Measurements from ENCODE around the gene ISM2.
A peak's percentile ranks its signal among the peaks of the same experiment; 100 is the strongest.

ISM2 gene

DNA sequence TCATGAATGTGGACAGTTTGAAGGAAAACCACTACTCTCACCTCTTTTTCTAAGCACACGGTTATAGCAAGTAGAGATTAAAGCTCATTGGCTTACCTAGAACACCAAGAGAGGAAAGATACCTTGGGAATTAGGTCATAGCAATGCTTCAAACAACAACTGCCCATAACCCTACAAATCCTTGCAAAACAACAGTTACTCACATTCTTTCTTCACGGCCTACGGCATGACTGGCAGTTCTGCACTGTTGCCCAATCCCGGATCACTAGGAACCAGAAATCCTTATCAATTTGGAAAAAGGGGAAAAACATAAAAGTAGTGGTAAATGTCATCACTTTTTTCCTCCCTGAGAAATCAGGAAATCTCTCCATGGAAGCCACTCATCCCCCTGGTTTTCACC is 9.6 kb upstream of the ISM2 start:
- DNase-seq (ENCODE audit: low spot score) = no peak

DNA sequence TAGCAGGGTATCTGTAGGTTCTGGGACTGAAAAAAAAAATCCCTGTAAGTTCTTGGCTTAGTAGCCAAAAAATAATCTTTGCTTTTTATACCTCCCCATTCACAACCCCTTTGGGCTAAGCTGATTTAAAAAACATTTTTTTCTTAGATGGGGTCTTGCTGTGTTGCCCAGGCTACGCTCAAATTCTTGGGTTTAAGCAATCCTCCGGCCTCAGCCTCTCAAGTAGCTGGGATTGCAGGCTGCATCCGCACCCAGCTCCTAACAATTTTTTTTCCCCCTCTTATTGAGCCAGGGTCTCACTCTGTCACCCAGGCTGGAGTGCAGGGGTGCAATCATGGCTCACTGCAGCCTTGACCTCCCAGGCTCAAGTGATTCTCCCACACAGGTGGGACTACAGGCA is 9.1 kb upstream of the ISM2 start:
- DNase-seq (ENCODE audit: low spot score) = no peak

DNA sequence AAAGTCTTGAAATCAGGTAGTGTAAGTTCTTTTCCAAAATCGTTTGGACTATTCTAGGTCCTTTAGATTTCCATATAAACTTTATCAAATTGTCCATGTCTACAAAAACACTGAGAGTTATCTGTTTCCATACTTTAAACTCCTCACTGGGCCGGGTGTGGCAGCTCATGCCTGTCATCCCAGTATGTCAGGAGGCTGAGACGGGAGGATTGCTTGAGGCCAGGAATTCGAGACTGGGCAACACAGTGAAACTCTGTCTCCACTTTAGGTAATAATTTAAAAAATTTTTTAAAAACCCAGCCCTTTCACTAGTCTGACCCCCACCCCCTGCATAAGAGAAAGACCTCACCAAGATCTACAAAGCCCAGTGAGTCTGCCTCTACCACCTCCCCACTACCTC is 6.4 kb upstream of the ISM2 start:
- no peak for DNase-seq (ENCODE audit: low spot score)

DNA sequence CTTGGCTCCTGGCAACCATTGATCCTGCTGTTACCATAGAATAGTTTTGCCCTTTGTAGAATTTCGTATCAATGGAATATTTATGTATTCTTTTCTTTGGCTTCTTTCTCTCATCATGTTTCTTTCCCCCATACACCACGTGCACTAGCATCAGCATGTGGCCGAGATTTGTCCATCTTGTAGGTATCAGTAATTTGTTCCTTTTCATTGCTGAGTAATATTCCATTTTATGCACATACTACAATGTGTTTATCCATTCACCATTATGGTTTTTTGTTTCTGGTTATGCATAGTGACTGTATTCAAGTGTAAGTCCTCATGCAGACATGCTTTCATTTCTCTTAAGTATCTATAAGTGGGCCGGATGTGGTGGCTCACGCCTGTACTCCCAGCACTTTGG is 4.5 kb upstream of the ISM2 start:
- DNase-seq (ENCODE audit: low spot score) = no peak

DNA sequence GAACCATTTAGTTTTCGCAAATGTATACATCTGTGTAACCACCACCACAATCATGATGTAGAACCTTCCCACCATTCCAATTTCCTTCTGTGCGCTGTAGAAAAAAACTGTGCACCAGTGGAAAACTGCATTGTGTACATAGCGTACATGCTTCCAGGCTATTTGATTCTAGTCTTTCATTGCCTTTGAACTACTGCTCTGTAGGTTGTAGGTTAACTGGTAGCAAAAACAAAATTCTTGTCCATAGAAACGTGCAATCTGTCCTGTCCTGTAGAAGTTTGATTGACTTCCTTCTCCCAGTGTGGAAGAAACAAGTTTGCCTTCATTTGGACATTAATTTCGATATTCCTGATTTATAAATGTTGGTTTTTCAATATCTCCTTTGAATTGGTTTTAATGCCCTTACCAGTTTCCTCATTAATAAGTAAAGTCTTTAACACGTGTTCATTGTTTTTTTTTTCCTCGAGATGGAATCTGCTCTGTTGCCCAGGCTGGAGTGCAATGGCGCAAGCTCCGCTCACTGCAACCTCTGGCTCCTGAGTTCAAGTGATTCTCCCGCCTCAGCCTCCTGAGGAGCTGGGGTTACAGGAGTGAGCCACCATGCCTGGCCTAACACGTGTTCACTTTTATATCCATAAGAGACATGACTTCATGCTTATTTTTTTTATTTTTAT is 3.6 kb upstream of the ISM2 start:
- DNase-seq (ENCODE audit: low spot score) = no peak

DNA sequence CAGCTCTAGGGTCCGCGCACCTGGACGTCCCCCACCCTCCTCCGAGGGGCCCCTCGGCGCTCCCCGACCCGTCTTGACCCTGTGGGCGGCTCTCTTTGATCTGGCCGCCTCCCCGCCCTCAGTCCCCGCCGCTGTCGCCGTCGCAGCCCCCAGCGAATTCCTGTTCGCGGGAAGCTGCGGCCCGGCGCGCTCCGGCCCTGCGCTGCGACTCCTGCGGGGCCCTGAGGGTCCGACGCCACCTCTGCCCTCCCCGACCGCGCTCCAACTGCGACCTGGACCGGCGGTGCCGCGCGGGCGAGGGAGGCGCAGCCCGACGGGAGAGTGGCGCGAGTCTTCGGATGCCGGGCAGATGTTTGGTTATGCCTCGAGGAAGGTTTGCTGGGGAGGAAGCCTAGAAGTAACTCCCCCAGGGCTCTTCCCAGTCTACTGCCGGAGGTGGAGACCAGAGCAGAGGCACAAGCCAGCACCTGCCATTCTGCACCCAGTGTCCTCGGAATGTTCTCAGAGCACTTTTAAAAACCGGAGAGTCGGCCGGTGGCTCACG is 440 bp upstream of the ISM2 start:
- peak; percentile 51 for DNase-seq (ENCODE audit: low spot score)

DNA sequence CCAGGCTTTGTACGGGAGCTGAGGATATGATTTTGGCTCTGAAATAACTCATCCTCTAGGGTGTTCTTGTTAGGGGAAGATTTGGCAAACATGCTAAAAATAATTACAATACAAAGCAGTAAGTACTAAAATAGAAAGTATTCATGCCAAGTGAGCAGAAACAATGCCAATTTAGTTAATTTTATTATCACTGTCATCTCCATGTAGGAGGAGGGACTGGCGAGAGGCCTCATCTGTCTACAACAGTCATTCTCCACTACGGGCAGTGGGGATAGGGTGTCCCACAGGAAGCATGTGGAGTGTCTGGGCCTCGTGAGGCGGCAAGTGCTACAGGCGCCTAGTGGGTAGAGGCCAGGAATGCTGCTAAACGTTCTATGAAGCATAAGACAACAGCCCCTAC is 3.3 kb downstream of the ISM2 start:
- DNase-seq (ENCODE audit: low spot score) = no peak

DNA sequence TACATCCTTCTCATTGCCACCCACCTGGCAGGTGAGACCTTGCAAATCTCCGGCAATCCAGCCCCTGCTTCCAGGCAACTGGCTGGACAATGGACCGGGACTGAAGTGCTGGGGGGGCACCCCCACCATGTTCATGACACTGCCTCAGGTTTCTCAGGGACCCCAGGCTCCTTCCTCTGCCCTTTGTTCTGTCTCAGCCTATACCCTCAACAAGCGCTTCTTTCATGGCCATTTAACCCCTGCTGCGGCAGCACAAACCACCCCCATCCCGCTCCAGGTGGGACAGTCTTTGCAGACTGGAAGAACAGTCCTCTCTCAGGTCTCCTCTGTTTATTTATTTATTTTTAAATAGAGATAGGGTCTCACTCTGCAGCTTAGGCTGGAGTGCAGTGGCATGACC is 7.6 kb downstream of the ISM2 start:
- DNase-seq (ENCODE audit: low spot score) = no peak

DNA sequence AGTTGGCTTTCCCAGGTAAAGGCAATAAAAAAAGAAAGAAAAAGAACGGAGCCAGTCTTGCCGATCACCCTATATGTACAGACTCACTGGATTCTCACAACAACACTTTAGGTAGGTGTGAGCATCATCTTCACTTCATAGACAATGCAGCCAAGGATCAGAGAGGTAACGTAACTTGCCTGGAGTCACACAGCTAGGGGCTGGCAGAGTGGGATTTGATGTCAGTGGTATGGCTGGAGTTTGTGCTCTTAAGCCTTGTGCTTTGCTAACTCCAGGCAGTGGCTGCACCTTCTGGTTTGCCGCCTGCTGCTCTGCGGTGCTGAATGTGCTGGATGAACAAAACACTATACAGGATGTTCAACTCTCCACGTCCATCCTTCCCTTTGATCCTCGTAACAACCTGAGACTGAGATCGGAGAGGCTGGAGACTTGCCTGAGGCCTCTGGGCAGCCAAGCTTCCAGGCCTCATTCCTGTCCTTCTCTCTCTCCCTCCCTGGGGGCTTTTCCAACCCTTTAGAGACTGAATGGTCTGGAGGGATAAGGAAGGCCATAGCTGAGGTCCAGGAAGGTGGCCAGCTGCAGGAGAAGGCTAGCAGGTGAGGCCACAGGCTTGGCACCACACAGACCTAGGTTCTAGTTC is 8.1 kb downstream of the ISM2 start:
- DNase-seq (ENCODE audit: low spot score) = no peak

DNA sequence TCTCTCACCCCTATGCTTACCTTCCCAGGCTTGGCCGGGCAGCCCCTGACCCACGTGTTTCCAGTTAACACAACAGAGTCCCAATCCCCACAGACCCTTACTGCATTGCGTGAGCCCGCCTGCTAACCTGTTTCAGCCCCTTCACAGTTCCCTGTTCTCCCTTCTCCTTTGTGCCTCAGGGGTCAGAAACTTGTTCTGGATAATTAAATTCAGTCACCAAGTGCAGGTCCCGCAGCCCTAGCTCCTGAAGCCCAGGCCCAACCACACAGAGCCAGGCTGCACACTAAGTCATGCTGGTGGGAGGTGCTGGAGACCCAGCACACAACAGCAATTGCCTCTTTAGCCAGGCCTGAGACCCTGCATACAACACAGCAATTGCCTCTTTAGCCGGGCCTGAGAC is 9.6 kb downstream of the ISM2 start:
- DNase-seq (ENCODE audit: low spot score) = no peak

DNA sequence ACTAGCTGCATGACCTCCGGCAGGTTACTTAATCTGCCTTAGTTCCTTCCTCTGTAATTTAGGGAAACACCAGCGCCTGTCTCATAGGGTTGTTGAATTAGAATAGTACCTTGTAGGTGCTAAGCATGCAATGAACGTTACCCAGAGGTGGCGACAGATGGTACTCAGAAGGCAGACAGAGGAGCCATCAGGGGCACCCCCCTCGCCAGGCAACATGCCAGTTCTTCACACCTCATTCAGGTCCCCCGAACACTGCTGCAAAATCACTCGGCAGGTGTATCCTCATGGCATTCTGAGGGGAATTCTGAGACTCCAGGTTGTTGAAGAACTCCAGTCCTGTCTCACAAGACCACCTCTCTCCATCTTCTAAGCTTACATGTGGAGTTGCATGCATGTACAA is 10.1 kb downstream of the ISM2 start:
- DNase-seq (ENCODE audit: low spot score) = no peak

DNA sequence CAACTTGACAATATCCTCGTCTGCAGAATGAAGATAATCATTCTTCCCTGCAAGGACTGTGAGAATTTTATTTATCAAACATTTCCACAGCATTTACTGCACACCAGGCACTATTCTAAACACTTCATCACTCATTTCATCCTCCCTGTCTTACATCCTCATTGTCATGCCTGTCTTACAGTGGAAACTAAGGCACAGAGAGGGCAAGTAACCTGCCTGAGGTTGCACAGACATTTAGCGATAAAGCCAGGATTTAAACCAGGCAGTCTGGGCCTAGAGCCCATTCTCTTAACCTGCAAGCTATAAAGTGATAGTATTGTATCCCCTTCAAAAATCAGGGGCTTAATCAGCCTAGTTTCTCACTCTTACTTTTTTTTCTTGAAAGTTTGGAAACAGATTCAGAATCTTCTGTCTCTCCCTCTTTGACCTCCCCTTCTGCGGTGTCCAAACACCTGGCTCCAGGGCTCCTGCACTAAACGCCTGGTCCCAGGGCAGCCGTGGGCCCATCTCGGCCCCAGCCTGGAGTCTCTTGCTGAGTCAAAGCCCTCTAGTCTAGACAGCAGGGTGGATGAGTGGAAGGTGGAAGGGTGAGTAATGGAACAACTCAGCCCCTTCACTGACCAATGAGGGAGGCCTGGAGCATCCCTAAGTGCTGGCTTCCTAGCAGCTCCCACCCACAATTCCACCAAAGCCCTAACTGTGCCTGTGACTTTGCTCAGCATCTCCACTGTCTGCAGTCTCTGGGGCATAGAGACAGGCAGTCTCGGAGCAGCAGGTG is 12.5 kb downstream of the ISM2 start:
- DNase-seq (ENCODE audit: low spot score) = peak; percentile 84

DNA sequence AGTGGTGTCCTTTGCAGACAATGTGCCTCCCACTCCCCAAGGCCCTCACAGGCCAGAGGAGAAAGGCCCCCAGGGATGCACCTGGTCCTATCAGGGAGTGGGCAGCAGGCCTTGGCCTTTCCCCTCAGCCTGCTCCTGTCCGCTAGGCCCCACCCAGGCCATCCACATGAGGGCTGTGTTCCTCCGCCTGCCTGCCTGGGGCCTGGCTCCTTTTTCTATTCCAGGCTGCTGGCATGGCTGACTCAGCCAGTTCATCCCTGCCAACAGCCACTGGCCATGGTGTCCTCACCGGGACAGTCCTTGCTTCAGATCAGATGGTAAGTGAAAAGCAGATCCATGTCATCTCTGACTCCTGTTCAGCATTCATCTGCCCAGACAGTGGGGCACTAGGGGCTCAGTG is 13.4 kb downstream of the ISM2 start:
- peak; percentile 53 for DNase-seq (ENCODE audit: low spot score)

DNA sequence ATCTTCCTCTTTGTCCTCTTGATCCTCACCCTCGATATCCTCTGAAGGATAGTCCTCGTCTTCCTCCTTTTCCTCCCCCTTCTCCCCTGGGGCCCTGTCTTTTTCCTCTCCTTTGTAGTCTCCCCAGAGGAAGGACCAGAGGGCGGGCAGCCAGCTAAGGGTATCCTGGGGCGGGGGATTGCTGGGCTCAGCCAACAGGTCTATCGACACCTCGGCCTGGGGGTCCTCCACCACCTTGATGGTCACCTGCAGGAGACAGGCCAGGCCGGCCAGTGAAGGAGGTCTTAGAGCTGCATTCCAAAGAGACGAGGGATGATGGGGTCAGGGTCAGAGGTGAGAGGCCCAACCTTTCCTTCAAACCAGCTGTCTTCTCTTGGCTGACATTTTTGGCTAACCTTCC is 16.2 kb downstream of the ISM2 start:
- DNase-seq (ENCODE audit: low spot score) = no peak

DNA sequence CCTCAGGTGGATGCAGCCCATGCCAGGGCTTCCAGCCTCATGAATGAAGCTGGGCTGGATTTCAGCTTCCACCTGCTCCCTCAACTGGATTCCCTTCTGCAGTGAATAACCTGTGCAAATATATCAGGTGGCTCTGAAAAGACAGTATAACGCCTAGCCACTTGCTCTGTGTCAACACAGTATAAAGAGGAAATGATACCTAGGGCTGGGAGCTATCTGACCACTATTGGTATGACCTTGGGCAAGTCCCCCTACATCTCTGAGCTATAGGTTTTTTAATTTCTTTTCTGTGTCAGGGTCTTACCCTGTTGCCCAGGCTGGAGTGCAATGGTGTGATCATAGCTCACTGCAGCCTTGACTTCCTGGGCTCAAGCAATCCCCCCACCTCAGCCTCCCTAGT is 19.8 kb downstream of the ISM2 start:
- no peak for DNase-seq (ENCODE audit: low spot score)

DNA sequence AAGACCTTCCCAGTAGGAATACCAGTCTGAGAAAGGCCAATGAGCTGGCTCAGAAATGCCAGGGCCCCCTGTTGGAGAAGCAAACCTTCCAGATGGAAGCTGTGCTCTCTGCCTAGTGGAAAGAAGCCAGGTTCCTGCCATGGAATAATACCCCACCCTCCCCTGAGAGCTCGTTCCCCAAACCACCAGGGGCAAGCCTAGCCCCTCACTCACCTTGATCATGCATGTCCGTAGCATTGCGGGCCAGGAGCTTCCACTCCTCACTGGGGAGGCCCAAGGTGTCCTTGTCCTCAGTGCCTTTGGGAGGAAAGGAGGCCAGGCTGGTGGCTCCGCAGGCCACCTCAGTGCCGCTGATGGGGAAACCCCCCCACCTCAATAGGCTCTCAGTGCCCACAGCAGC is 20.6 kb downstream of the ISM2 start:
- no peak for DNase-seq (ENCODE audit: low spot score)

DNA sequence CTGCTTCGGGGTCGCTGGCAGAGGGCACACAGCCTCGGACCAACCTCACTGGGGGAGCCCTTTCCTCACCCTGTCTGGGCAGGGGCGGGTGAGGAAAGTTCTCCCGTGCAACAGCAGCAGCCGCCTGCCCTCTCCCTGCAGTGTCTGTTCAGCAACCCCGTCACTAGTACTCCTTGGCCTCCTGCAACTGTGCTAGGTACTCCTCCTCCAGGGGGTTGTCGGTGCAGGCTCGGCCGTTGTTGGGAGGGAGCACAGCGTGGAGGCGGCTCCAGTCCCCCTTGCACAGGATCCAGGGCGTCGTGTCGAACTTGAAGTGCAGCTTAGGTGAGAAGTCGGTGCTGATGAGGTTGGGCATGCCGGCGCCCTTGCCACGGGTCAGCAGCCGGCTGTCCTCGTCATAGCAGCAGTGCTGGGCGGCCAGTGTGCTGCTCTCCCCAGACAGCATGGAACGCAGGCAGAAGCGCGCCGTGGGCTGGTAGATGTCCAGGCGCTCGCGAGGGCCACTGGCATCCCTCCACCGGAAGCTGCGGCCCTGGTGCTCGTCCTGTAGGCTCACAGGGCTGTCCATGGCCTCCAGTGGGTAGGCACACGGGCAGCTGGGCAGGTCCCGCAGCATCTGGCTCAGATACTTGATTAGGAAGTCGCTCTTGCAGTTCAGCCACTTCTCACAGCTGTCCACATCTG is 23.0 kb downstream of the ISM2 start:
- DNase-seq (ENCODE audit: low spot score) = no peak

DNA sequence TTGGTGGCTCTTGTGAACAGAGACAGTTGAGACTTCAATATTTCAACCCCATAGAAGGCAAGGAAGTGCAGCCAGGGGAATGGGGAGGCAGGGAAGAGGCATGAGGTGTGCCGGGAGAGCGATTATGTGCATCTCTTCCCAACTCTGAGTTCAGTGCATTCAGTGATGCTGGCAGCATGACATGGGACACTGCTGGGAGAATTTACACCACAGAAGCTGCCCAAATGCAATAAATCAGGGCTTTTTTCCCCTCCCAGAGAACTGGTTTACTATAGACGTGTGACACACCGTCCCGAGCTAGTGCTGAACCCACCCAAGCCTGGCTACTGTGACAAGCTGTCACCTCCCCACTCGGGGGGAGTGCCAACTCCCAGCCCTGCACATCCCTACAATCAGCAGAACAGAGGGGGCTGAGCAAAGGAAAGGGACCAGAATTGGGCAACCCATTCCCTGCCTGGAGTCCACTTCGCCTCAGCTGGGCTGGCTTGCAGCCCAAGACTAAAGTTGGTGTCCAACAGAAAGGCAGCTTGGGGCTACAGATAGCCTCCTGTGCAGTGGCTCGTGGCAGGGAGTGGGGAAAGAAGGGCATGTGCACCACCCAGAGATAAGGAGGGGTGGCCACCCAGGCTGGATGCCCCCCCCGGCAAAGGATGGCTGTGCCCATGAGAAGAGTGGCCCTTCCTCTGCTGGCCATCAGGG is 24.0 kb downstream of the ISM2 start:
- DNase-seq (ENCODE audit: low spot score) = peak; percentile 35

DNA sequence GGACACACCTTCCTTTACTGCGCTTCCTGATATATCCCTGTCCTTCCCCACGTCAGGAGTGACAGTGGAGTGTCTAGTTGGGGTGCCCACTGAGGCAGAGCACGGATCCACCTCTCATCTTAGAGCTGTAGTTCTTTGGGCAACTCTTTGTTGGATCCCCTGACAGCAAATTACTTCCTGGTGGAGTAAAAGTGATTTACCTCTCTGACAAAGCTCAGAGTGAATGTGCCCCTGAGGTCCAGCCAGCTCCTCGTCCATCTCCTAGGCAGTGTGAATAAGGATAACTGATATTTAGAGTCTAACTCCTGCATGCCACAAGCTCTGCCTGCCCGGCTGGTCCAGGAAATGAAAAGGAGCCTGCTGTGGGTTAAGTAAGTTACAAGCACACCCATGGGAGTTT is 24.7 kb downstream of the ISM2 start:
- DNase-seq (ENCODE audit: low spot score) = no peak

DNA sequence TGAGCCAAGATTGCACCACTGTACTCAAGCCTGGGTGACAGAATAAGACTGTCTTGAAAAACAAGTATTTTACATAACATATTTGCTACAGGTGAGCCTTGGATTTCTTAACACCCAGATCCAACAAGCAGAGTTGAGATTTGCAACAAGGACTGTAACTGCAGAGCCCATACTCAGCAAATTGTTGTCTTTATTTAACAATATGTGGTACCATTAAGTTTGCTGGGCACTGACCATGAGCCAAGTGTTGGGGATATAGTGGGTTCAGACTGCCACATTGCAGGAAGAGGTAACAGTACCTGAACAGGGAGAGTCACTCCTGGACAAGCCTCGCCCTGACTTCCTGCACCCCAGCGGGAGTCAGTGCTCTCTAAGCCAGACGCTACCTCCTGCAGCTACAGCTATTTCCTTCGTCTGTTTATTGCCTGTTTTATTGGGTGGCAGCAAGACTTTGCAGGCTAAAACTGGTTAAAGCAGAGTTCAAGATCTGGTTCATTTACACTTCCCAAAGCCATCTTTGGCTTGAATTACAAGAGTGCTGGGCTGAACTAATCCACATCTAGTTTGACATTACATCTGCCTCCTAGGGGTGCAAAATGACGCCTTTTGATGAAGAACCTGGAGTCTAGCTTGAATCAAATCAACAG is 28.3 kb downstream of the ISM2 start:
- no peak for DNase-seq (ENCODE audit: low spot score)

DNA sequence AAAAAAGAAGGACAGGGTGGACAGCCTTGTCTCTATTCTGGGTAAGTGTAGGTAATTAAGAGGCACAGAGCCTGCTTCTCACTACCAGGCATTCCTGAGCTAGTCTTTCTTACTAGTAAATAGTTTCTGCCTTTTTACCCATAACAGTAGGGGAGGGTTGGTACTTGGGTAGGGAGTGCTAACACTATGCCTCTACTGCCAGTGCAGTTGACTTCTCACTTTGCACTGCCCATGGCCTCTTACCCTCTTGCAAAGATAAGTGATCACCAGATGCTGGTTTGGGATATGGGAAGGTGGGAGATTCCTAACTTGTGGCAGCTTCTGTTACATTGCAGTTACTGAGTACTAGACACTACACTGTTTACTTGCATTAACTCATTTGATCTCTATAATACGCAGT is 29.1 kb downstream of the ISM2 start:
- no peak for DNase-seq (ENCODE audit: low spot score)
